Inferior parietal cortex (tissue), 1 donor: Measurements from ENCODE around the gene DBNDD2.

Experiments used
- DNase-seq: peaks from one replicate; pipeline ENCODE4 v3.0.0-alpha.2; 2016; ENCODE audit errors: extremely low spot score

Gene DBNDD2

GRCh38 chr20:45378191-45378590 is 29.9 kb upstream of the DBNDD2 start, which contains the start of gene TP53TG5:
Gene TP53TG5 (minus strand): TSS chr20:45378325. CDS start chr20:45378236, 89 bp downstream.
- DNase-seq: peak; percentile 39

DNA sequence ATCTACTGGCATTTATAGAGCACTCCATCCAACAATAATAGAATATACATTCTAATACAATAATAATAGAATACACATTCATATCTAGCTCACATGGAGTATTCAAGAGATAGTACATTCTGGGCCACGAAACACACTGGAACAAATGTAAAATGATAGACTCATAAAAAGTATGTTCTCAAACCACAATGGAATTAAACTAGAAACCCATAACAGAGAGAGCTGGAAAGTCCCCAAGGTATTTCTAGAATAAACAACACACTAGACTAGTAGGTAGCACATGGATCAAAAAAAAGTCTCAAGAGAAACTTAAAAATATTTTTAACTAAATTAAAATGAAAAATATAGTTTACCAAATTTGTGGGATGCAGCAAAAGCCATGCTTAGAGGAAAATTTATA is 20.8 kb upstream of the DBNDD2 start:
- no peak for DNase-seq

- DNase-seq: no peak
Observed at GRCh38 chr20:45390931-45391330, 17.2 kb upstream of the DBNDD2 start.

DNA sequence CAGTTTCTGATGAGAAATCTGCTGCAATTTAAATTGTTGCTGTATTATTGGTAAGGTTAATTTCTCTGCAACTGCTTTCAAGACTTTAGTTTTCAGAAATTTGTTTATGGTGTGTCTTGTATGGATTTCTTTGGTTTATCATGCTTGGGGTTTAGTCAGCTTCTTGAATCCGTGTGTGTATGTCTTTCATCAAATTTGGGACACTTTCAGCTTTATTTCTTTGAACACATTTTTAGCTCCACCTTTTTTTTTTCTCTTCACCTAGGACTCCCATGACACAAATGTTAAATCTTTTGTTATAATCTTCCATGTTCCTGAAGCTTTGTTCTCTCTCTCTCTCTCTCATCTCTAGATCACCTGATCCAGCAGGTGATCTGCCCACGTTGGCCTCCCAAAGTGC is 16.5 kb upstream of the DBNDD2 start:
- DNase-seq: no peak

DNA sequence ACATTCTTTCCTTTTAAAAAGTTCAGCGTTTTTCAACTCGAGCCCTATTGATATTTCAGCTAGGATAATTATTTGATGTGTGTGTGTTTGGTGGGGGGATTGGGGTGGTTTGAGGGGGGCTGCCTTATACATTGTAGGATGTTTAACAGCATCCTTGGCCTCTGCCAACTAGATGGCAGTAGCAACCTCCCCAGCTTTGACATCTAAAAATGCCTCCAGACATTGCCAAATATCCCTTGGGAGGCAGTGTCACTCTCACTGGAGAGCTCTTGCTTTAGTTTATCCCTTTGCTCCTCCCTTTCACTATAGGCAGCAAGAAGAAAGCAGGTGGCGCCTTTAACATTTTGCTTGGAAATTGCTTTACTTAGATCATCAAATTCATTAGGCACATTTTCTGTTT is 15.4 kb upstream of the DBNDD2 start:
- DNase-seq: peak; percentile 57

GRCh38 chr20:45394221-45395113 is 13.6 kb upstream of the DBNDD2 start:
- DNase-seq: no peak

GRCh38 chr20:45395114-45395415 is 13.0 kb upstream of the DBNDD2 start:
- no peak for DNase-seq

GRCh38 chr20:45399018-45399417 is 9.1 kb upstream of the DBNDD2 start:
- no peak for DNase-seq

DNA sequence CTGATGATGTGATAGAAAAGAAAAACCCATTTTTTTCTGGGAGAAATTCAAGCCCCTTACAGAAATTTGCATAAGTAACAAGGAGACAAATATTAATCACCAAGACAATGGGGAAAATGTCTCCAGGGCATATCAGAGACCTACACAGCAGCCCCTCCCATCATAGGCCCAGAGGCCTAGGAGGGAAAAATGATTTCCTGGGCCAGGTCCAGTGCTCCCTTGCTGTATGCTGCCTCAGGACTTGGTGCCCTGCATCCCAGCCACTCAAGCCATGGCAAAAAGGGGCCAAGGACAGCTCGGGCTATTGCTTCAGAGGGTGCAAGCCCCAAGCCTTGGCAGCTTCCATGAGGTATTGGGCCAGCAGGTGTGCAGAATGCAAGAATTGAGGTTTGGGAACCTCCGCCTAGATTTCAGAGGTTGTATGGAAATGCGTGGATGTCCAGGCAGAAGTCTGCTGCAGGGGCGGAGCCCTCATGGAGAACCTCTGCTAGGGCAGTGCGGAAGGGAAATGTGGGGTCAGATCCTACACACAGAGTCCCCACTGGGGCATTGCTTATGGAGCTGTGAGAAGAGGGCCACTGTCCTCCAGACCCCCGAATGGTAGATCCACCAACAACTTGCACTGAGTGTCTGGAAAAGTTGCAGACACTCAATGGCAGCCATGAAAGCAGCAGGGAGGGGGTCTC is 7.6 kb upstream of the DBNDD2 start:
- no peak for DNase-seq

DNA sequence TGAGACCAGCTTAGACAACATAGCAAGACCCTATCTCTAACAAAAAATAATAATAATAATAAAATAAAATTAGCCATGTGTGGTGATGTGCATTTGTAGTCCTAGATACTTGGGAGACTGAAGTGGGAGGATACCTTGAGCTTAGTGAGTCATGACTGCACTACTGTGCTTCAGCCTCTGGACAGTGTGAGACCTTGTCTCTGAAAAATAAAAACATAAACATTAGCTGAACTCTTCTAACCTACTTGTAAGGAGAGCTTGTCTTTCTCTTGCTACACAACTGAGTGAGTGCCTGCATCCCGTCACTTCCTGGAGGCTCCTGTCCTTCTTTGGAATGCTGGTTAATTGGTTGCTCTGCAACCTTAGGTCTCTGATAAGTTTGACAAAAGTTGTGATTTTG is 5.1 kb upstream of the DBNDD2 start:
- DNase-seq: no peak

DNA sequence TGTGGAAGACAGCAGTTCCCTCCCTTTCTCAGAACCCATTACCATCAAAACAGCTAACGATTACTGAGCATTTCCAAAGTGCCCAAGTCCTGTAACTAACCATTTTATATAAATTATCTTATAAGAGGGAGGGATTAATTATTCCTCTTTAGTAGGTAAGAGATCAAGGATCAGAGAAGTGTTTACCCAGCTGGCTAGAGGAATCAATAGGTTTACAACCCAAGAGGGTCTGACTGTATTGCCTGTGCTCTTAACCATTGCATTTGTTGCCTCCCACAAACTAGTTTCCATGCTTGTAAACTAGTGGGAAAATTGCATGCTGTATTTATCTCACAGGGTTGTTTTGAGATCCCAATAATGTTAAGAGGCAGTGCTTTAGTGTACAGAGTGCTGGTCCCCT is 3.7 kb upstream of the DBNDD2 start:
- no peak for DNase-seq

- DNase-seq: no peak
Observed at GRCh38 chr20:45405571-45406259, 2.4 kb upstream of the DBNDD2 start.

GRCh38 chr20:45406260-45407066 is 1.6 kb upstream of the DBNDD2 start:
- no peak for DNase-seq

DNA sequence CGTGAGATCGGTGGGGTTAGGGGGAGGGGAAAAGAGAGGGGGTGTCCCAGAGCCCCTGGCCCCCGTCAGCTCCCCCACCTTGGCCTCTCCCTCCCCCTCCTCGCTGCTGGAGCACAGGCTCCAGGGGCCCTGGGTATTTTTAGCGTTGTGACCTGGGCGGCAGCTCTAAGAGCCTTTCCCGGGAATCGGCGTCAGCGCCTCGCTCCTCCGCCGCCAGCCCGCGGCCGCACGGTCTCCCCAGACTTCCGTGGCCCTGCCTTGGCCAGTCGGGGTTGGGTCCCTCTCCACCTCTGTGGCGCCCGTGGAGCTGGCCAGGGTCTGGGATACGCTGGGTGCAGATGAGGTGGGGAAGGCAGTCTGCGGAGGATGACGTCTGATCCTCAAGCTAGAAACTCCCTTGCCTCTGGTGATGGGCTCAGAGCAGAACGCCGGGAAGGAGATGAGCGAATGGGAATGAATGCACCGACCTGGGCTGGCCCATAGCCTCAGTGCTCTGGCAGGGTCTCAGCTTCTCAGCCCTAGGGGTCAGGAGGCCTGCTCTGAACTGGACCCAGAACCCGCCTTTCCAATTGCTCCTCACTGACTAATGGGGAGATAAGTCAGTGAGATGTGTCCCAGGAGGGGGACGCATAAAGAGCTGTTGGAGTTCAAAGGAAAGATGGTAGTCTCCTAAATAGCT is 883 bp upstream of the DBNDD2 start:
- DNase-seq: no peak

- DNase-seq: no peak
Observed at GRCh38 chr20:45408646-45409213, 641 bp downstream of the DBNDD2 start.

DNA sequence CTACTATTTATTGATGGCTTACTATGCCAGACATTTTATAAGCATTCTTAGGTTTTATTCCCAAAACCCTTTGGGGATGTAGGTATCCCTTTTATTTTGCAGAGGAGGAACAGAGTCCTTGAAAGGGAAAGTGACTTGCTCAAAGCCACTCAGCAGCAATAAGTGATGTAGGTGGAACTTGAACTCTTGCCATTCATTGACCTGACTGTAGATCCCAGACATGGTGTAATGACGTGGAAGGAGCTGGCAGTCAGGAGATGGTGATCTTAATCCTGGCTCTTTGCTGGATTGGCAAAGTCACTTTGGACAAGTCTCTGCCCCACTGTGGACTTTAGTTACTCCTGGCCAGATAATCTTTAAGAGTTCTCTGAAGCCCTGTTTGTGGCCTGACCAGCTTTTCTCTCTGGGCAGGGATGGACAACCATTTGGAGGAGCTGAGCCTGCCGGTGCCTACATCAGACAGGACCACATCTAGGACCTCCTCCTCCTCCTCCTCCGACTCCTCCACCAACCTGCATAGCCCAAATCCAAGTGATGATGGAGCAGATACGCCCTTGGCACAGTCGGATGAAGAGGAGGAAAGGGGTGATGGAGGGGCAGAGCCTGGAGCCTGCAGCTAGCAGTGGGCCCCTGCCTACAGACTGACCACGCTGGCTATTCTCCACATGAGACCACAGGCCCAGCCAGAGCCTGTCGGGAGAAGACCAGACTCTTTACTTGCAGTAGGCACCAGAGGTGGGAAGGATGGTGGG is 1.6 kb downstream of the DBNDD2 start:
- DNase-seq: no peak

DNA sequence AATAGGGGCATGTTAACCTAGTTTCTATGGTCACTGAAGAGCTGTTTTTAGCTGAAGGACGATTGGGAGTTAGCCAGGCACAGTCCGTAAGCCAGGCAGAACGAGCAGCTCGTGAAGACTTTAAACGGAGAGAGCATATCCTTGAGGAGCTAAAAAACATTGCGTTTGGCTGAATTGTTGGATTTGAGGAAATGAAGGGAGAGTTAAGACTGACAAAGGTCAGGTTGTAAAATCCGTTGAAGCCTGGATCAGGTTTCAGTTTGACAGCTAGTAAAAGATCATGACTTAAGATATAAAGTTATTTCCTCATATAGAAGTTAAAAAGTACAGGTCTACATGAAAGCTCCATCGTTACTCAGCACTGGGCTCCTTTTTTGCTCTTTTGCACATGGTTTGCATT is 2.8 kb downstream of the DBNDD2 start:
- no peak for DNase-seq

GRCh38 chr20:45412653-45413052 is 4.6 kb downstream of the DBNDD2 start:
- DNase-seq: no peak

DNA sequence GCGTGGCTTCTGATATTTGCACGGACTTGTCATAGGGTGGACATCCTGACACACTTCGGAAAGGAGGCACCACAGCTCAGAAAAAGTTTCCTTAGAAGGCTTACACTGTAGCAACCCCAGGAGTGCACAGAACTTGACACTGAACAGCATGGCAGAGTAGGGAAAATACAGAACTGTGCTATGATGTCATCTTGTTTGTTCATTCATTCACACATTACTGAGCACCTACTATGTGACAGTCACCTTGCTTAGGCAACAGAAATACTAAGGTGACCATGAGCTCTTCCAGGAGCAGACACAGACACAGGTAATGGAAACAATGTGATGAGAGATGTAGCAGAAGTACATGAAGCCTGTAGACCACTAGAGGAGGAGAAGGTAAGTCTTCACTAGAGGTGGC is 5.4 kb downstream of the DBNDD2 start:
- DNase-seq: no peak
